CD14-positive monocyte (primary cell): ENCODE data around the gene ADAM22. TPM values are rescaled to one million over a fixed set of nuclear protein-coding genes. Genes with fewer than 3 reads are reported as not detected.

Source experiments
- DNase-seq, 3 donors: peaks; one replicate each; pipeline ENCODE4 v3.0.0-alpha.2; 2011 to 2022
- H2AFZ ChIP-seq: 2 replicates; pipeline ENCODE4 v1.6.0; 2012; ENCODE audit warnings: mild to moderate bottlenecking, low read depth, low read length, inconsistent platforms; ENCODE audit not compliant: insufficient read depth, poor library complexity, severe bottlenecking
- H3K27ac ChIP-seq, 2 donors: 1 replicate in 1 of 2; 2 replicates in 1 of 2; pipeline ENCODE4 v1.5.1; 2012 to 2013; ENCODE audit warnings: low read length in 2 of 2, control low read depth in 1 of 2, inconsistent platforms in 1 of 2, low read depth in 1 of 2, mild to moderate bottlenecking in 1 of 2
- H3K27me3 ChIP-seq, 2 donors: one replicate each; pipeline versions ENCODE4 v1.6.0 to v1.6.1; 2011 to 2013; ENCODE audit warnings: low read length in 2 of 2; ENCODE audit not compliant: control insufficient read depth in 2 of 2, insufficient read depth in 2 of 2
- H3K36me3 ChIP-seq, 2 donors: replicated peaks in 1 of 2; 1 replicate in 1 of 2; 2 replicates in 1 of 2; pipeline versions ENCODE4 v1.5.1 to v1.6.1; 2012 to 2013; ENCODE audit warnings: low read length in 2 of 2, control low read depth in 1 of 2, inconsistent platforms in 1 of 2, mild to moderate bottlenecking in 1 of 2; ENCODE audit not compliant: insufficient read depth in 2 of 2, control insufficient read depth in 1 of 2
- H3K4me1 ChIP-seq, 2 donors: 1 replicate in 1 of 2; 2 replicates in 1 of 2; pipeline versions ENCODE4 v1.5.1 to v1.6.1; 2012 to 2013; ENCODE audit warnings: low read length in 2 of 2, control low read depth in 1 of 2, inconsistent platforms in 1 of 2, mild to moderate bottlenecking in 1 of 2, moderate library complexity in 1 of 2; ENCODE audit not compliant: insufficient read depth in 2 of 2, control insufficient read depth in 1 of 2
- H3K4me2 ChIP-seq: replicated peaks from 2 replicates; pipeline ENCODE3; 2012; ENCODE audit warnings: low read length, moderate library complexity, mild to moderate bottlenecking; ENCODE audit not compliant: poor library complexity, severe bottlenecking; ENCODE audit errors: extremely low read depth
- H3K4me3 ChIP-seq, 3 experiments: fragments of 200-600 bp in 1 of 3; sonication (generic) in 1 of 3; replicated peaks in 1 of 3; 1 replicate in 2 of 3; 2 replicates in 1 of 3; pipeline ENCODE4 v1.5.1; 2011 to 2013; ENCODE audit warnings: low read length in 3 of 3, mild to moderate bottlenecking in 3 of 3, control low read depth in 2 of 3, low read depth in 2 of 3, inconsistent platforms in 1 of 3, moderate library complexity in 1 of 3
- H3K79me2 ChIP-seq: 2 replicates; pipeline ENCODE4 v1.6.0; 2012; ENCODE audit warnings: mild to moderate bottlenecking, control low read depth, inconsistent platforms, low read length, moderate library complexity; ENCODE audit not compliant: insufficient read depth
- H3K9ac ChIP-seq: 2 replicates; pipeline ENCODE4 v1.6.0; 2017; ENCODE audit warnings: low read length, mild to moderate bottlenecking; ENCODE audit not compliant: insufficient read depth, poor library complexity, severe bottlenecking
- H3K9me3 ChIP-seq, 2 donors: replicated peaks in 1 of 2; 1 replicate in 1 of 2; 2 replicates in 1 of 2; pipeline versions ENCODE4 v1.5.1 to v1.6.1; 2012 to 2013; ENCODE audit warnings: low read length in 2 of 2, control low read depth in 1 of 2; ENCODE audit not compliant: control insufficient read depth in 1 of 2, insufficient read depth in 1 of 2
- H4K20me1 ChIP-seq: 2 replicates; pipeline ENCODE4 v1.6.0; 2012; ENCODE audit warnings: mild to moderate bottlenecking, low read length, control low read depth, moderate library complexity; ENCODE audit not compliant: insufficient read depth
- H3K27ac Mint-ChIP-seq, 7 donors: one replicate each; pipeline ENCODE4 v1.8.0; 2020; ENCODE audit warnings: mild to moderate bottlenecking in 7 of 7, mixed read lengths in 7 of 7, moderate library complexity in 6 of 7, inconsistent platforms in 2 of 7
- H3K27me3 Mint-ChIP-seq, 3 donors: one replicate each; pipeline ENCODE4 v1.8.0; 2021 to 2022; ENCODE audit warnings: low read depth in 3 of 3, mild to moderate bottlenecking in 3 of 3, mixed read lengths in 3 of 3, moderate library complexity in 3 of 3, inconsistent platforms in 1 of 3
- H3K36me3 Mint-ChIP-seq, 2 donors: one replicate each; pipeline ENCODE4 v1.8.0; 2020; ENCODE audit warnings: mixed read lengths in 2 of 2, inconsistent platforms in 1 of 2, mild to moderate bottlenecking in 1 of 2
- H3K4me1 Mint-ChIP-seq: one replicate; pipeline ENCODE4 v1.8.0; 2020; ENCODE audit warnings: mild to moderate bottlenecking, mixed read lengths
- H3K4me3 Mint-ChIP-seq, 2 donors: one replicate each; pipeline ENCODE4 v1.8.0; 2020; ENCODE audit warnings: mild to moderate bottlenecking in 2 of 2, mixed read lengths in 2 of 2, moderate library complexity in 1 of 2
- H3K9me3 Mint-ChIP-seq, 7 donors: one replicate each; pipeline ENCODE4 v1.8.0; 2020 to 2022; ENCODE audit warnings: mixed read lengths in 7 of 7, mild to moderate bottlenecking in 6 of 7, moderate library complexity in 6 of 7, inconsistent platforms in 2 of 7
- CTCF ChIP-seq: fragments of 200-600 bp; IDR thresholded peaks from one replicate; pipeline ENCODE4 v1.8.0; 2022; ENCODE audit warnings: antibody characterized with exemption, mild to moderate bottlenecking
- WGBS: methylation state at CpG from one replicate; pipeline ENCODE4 v1.1.5; 2013; ENCODE audit warnings: missing lambda C conversion rate; ENCODE audit not compliant: insufficient coverage; 5-methylcytosine and 5-hydroxymethylcytosine counted together
- intact Hi-C, 2 donors: fragments of 100-400 bp; cut with micrococcal nuclease; formaldehyde crosslinking; loops; one replicate each; pipeline versions ENCODE4 v1.15.0 to v1.15.1; 2023
- polyA plus RNA-seq, 3 donors: library from polyadenylated mRNA; depleted of rRNA in 1 of 3; unstranded in 2 of 3; stranded (reverse) in 1 of 3; fragments of 300-500 nt in 2 of 3; fragments of >200 nt in 1 of 3; fragmentation: Illumina TruSeq in 2 of 3; gene quantifications; 1 replicate in 2 of 3; 2 replicates in 1 of 3; pipeline ENCODE4 v1.2.3, GENCODE V29; 2012 to 2021

Gene ADAM22
- polyA plus RNA-seq, 3 donors: 0.01 to 0.17 TPM; not detected in 1

- Histone ChIP-seq H3K79me2 (no peaks in the 10 kb centered on the region), H3K36me3 (no peaks in the 10 kb centered on the region), H2AFZ (no peak overlapping the region), H3K27me3 (no peaks in the 10 kb centered on the region), H3K4me3 (no peak overlapping the region), H3K9ac (no peak overlapping the region), H3K4me2 (no peak overlapping the region), H4K20me1 (no peaks in the 10 kb centered on the region), H3K4me1 (peaks cover 0 to 2% of the 10 kb centered on the region in 2 donors), H3K27ac (no peak overlapping the region), H3K9me3 (no peaks in the 10 kb centered on the region)
- Mint-ChIP-seq H3K36me3 (no peaks in the 10 kb centered on the region), H3K27ac (no peak overlapping the region), H3K4me3 (no peak overlapping the region), H3K4me1 (peaks cover 5% of the 10 kb centered on the region), H3K9me3 (peaks cover 0 to 4% (median 1%) of the 10 kb centered on the region in 7 donors), H3K27me3 (no peaks in the 10 kb centered on the region)
- DNase-seq: peak; percentile 23 to 63 (median 51)
- no peak for TF ChIP-seq CTCF
- intact Hi-C loops: no loop called here
Observed at GRCh38 chr7:88165697-88166096, 231.6 kb downstream of the ADAM22 start.

- Histone ChIP-seq H3K9ac (no peak overlapping the region), H2AFZ (no peak overlapping the region), H3K4me2 (no peak overlapping the region), H3K27ac (no peak overlapping the region), H3K27me3 (no peaks in the 10 kb centered on the region), H3K79me2 (no peaks in the 10 kb centered on the region), H3K4me1 (peaks cover 0 to 2% of the 10 kb centered on the region in 2 donors), H4K20me1 (no peaks in the 10 kb centered on the region), H3K36me3 (no peaks in the 10 kb centered on the region), H3K4me3 (no peak overlapping the region), H3K9me3 (no peaks in the 10 kb centered on the region)
- H3K4me1 Mint-ChIP-seq: peaks cover 5% of the 10 kb centered on the region
- DNase-seq: no peak
- no peak overlapping the region for H3K4me3 Mint-ChIP-seq
- intact Hi-C loops: no loop called here
- H3K27me3 Mint-ChIP-seq: no peaks in the 10 kb centered on the region
- WGBS: 96% methylated on average over 2 of the region's 2 CpGs
- H3K36me3 Mint-ChIP-seq: no peaks in the 10 kb centered on the region
- H3K9me3 Mint-ChIP-seq: no peaks in the 10 kb centered on the region
- H3K27ac Mint-ChIP-seq: peak overlapping the region in 1 of 7 donors; percentile 37
- TF ChIP-seq CTCF: no peak
Observed at GRCh38 chr7:88167223-88167622, 233.2 kb downstream of the ADAM22 start.
